Transverse colon (tissue), 4 donors: ENCODE results near the gene MBOAT2.

Experiments
- EP300 ChIP-seq: sonication (generic); formaldehyde crosslinking; IDR thresholded peaks from one replicate; pipeline ENCODE4 v1.6.1; 2017; ENCODE audit warnings: antibody characterized with exemption, low read depth
- POLR2A ChIP-seq: fragments of 450-650 bp; IDR thresholded peaks from one replicate; pipeline ENCODE4 v1.6.1; 2016; ENCODE audit warnings: antibody characterized with exemption, mild to moderate bottlenecking, moderate library complexity
- POLR2AphosphoS5 ChIP-seq, 3 donors: sonication (generic); formaldehyde crosslinking; IDR thresholded peaks; one replicate each; pipeline ENCODE4 v1.6.1; 2016; ENCODE audit warnings: antibody characterized with exemption in 3 of 3
- TF ChIP-seq, protein P1 (sequence below), 5 experiments: fragments of 200-600 bp in 3 of 5; fragments of 450-650 bp in 2 of 5; sonication (generic) in 3 of 5; IDR thresholded peaks; 1 replicate in 2 of 5; 2 replicates in 3 of 5; pipeline ENCODE4 v1.5.1; 2016 to 2017; ENCODE audit warnings: antibody characterized with exemption in 5 of 5, inconsistent platforms in 3 of 5, mild to moderate bottlenecking in 2 of 5, moderate library complexity in 1 of 5

DNA sequence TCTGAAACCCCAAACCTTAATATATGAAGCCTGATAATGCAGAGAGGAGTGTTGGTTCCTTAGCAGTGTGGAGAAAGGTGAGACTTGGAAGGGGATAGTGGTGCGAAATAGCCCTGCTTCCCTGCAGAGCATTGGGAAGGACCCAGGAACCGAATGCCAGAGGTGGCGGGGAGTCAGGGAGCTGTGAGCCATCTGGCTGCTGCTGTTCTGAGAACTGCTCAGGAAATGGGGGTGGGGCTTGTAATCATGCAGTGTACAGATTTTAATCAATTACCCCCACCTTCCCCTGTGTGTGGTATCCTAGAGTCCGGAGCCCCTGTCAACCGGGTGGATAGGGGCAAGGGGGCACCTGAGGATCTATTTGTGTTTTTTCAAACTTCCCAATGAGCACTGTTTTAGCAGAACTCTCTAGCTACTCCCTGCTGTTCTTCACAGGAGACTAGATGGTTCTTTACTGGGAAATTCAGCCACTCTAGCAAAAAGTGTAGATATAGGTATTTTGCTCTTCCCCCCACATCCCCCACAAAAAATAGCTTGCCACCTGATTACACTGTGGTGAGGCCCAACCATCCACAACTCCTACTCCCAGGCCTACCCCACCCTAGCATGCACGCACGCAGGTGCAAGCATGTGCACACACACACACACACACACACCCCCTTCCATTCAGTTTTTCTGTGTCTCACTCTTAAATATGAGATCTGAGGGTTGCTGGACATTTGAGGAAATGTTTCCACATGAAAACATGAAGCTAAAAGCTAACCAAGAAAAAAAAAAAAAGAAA lies 30.1 kb upstream of the MBOAT2 start:
- TF ChIP-seq, protein P1, sequence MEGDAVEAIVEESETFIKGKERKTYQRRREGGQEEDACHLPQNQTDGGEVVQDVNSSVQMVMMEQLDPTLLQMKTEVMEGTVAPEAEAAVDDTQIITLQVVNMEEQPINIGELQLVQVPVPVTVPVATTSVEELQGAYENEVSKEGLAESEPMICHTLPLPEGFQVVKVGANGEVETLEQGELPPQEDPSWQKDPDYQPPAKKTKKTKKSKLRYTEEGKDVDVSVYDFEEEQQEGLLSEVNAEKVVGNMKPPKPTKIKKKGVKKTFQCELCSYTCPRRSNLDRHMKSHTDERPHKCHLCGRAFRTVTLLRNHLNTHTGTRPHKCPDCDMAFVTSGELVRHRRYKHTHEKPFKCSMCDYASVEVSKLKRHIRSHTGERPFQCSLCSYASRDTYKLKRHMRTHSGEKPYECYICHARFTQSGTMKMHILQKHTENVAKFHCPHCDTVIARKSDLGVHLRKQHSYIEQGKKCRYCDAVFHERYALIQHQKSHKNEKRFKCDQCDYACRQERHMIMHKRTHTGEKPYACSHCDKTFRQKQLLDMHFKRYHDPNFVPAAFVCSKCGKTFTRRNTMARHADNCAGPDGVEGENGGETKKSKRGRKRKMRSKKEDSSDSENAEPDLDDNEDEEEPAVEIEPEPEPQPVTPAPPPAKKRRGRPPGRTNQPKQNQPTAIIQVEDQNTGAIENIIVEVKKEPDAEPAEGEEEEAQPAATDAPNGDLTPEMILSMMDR (IDR thresholded peaks at IDR 0.05), result no peak
- no peak for TF ChIP-seq EP300
- TF ChIP-seq POLR2A, result no peak
- TF ChIP-seq POLR2AphosphoS5 (IDR thresholded peaks at IDR 0.05), result no peak
